Neural progenitor cell (in vitro differentiated cells): Measurements from ENCODE around the gene ARHGAP30. TPM values are rescaled to one million over a fixed set of nuclear protein-coding genes. Genes with fewer than 3 reads are reported as not detected.

Source experiments
- DNase-seq: peaks from one replicate; pipeline ENCODE4 v3.0.0-alpha.2; 2016; ENCODE audit warnings: low spot score
- H2AFZ ChIP-seq: fragments of 200-600 bp; sonication (generic); replicated peaks from 2 replicates; pipeline ENCODE4 v1.6.1; 2016; ENCODE audit warnings: antibody characterized with exemption
- H3F3A ChIP-seq: fragments of 200-600 bp; sonication (generic); 2 replicates; pipeline ENCODE4 v1.6.1; 2016; ENCODE audit warnings: antibody characterized with exemption, low read depth
- H3K27ac ChIP-seq: fragments of 200-600 bp; sonication (generic); 2 replicates; pipeline ENCODE4 v1.5.1; 2016; ENCODE audit warnings: mild to moderate bottlenecking
- H3K27me3 ChIP-seq: fragments of 200-600 bp; sonication (generic); 2 replicates; pipeline ENCODE4 v1.6.1; 2016; ENCODE audit warnings: mild to moderate bottlenecking, moderate library complexity
- H3K36me3 ChIP-seq: fragments of 200-600 bp; sonication (generic); 2 replicates; pipeline ENCODE4 v1.5.1; 2016
- H3K4me1 ChIP-seq: fragments of 200-600 bp; sonication (generic); 2 replicates; pipeline ENCODE4 v1.6.1; 2016; ENCODE audit warnings: mixed run types
- H3K4me2 ChIP-seq: fragments of 200-600 bp; sonication (generic); 2 replicates; pipeline ENCODE4 v1.6.1; 2016
- H3K4me3 ChIP-seq: fragments of 200-600 bp; sonication (generic); 2 replicates; pipeline ENCODE4 v1.5.1; 2016
- H3K79me2 ChIP-seq: fragments of 200-600 bp; sonication (generic); 2 replicates; pipeline ENCODE4 v1.6.1; 2016; ENCODE audit warnings: low read depth
- H3K9ac ChIP-seq: fragments of 200-600 bp; sonication (generic); 2 replicates; pipeline ENCODE4 v1.6.1; 2016
- H3K9me3 ChIP-seq: fragments of 200-600 bp; sonication (generic); 2 replicates; pipeline ENCODE4 v1.5.1; 2016; ENCODE audit warnings: low read depth
- H4K20me1 ChIP-seq: fragments of 200-600 bp; sonication (generic); 2 replicates; pipeline ENCODE4 v1.6.1; 2016; ENCODE audit warnings: low read depth
- H3K27ac Mint-ChIP-seq: 3 replicates; pipeline ENCODE4 v1.8.0; 2021; ENCODE audit warnings: mixed read lengths
- H3K27me3 Mint-ChIP-seq: 2 replicates; pipeline ENCODE4 v1.8.0; 2022; ENCODE audit warnings: low read depth, mild to moderate bottlenecking, inconsistent platforms, moderate library complexity, mixed read lengths; ENCODE audit not compliant: insufficient read depth
- H3K36me3 Mint-ChIP-seq: 3 replicates; pipeline ENCODE4 v1.8.0; 2021; ENCODE audit warnings: mixed read lengths
- H3K4me1 Mint-ChIP-seq: 3 replicates; pipeline ENCODE4 v1.8.0; 2021; ENCODE audit warnings: mixed read lengths
- H3K4me3 Mint-ChIP-seq: 3 replicates; pipeline ENCODE4 v1.8.0; 2021; ENCODE audit warnings: mild to moderate bottlenecking, moderate library complexity, mixed read lengths
- H3K9me3 Mint-ChIP-seq: 3 replicates; pipeline ENCODE4 v1.8.0; 2020; ENCODE audit warnings: mixed read lengths
- CTCF ChIP-seq: fragments of 200-600 bp; sonication (generic); IDR thresholded peaks from 2 replicates; pipeline ENCODE4 v1.5.1; 2017; ENCODE audit warnings: antibody characterized with exemption, mild to moderate bottlenecking
- EZH2 ChIP-seq: fragments of 200-600 bp; sonication (generic); IDR thresholded peaks from 2 replicates; pipeline ENCODE4 v1.6.1; 2017; ENCODE audit warnings: antibody characterized with exemption, mild to moderate bottlenecking, moderate library complexity
- EZH2phosphoT487 ChIP-seq: fragments of 200-600 bp; sonication (generic); IDR thresholded peaks from 2 replicates; pipeline ENCODE4 v1.6.1; 2017; ENCODE audit warnings: antibody characterized with exemption
- total RNA-seq: library from RNA; depleted of rRNA; stranded (reverse); fragments of >200 nt; gene quantifications from 2 replicates; pipeline ENCODE4 v1.2.3, GENCODE V29; 2015; ENCODE audit warnings: low replicate concordance

ARHGAP30 gene
- total RNA-seq, 1 donor from 2014 or later: not detected

GRCh38 chr1:161100556-161100955 lies 30.9 kb upstream of the ARHGAP30 start:
- Histone ChIP-seq H3K4me1 (no peaks in the 10 kb centered on the region), H3K79me2 (peaks cover 20% of the 10 kb centered on the region), H3F3A (peaks cover 8% of the 10 kb centered on the region), H3K9me3 (no peaks in the 10 kb centered on the region), H3K27ac (no peak overlapping the region), H3K4me2 (no peak overlapping the region), H3K36me3 (no peaks in the 10 kb centered on the region), H2AFZ (no peak overlapping the region), H4K20me1 (no peaks in the 10 kb centered on the region), H3K4me3 (no peak overlapping the region), H3K9ac (no peak overlapping the region), H3K27me3 (no peaks in the 10 kb centered on the region)
- Mint-ChIP-seq H3K4me1 (peaks cover 15% of the 10 kb centered on the region), H3K9me3 (no peaks in the 10 kb centered on the region), H3K27me3 (peaks cover 11% of the 10 kb centered on the region), H3K36me3 (peaks cover 16% of the 10 kb centered on the region), H3K27ac (no peak overlapping the region), H3K4me3 (no peak overlapping the region)
- DNase-seq: no peak
- TF ChIP-seq EZH2phosphoT487 (no peak), CTCF (no peak), EZH2 (no peak)

- H3K27me3 ChIP-seq: no peaks in the 10 kb centered on the region
- peaks cover 8% of the 10 kb centered on the region for H3F3A ChIP-seq
- peaks cover 13% of the 10 kb centered on the region for H3K27me3 Mint-ChIP-seq
- H3K27ac ChIP-seq: no peak overlapping the region
- H3K4me3 Mint-ChIP-seq: peak overlapping the region; percentile 91
- H3K36me3 ChIP-seq: no peaks in the 10 kb centered on the region
- H3K79me2 ChIP-seq: peaks cover 7% of the 10 kb centered on the region
- H3K4me1 Mint-ChIP-seq: peaks cover 15% of the 10 kb centered on the region
- H3K4me2 ChIP-seq: peak overlapping the region; percentile 85
- H3K27ac Mint-ChIP-seq: no peak overlapping the region
- no peaks in the 10 kb centered on the region for H3K4me1 ChIP-seq
- H4K20me1 ChIP-seq: no peaks in the 10 kb centered on the region
- H3K9ac ChIP-seq: no peak overlapping the region
- H3K9me3 ChIP-seq: no peaks in the 10 kb centered on the region
- H3K36me3 Mint-ChIP-seq: peaks cover 14% of the 10 kb centered on the region
- no peak for DNase-seq
- H2AFZ ChIP-seq: no peak overlapping the region
- TF ChIP-seq CTCF (no peak), EZH2phosphoT487 (no peak)
- H3K9me3 Mint-ChIP-seq: no peaks in the 10 kb centered on the region
- H3K4me3 ChIP-seq: peak overlapping the region; percentile 84
These were observed 29.6 kb upstream of the ARHGAP30 start for GRCh38 chr1:161099090-161099802.

GRCh38 chr1:161098210-161099068 lies 28.7 kb upstream of the ARHGAP30 start, which contains the start of gene KLHDC9:
Gene KLHDC9, plus strand, starts transcription at chr1:161098361. Its CDS starts 175 bp downstream, at chr1:161098536.
- H2AFZ ChIP-seq: peak within 1 kb of the TSS; percentile 94
- H3K9me3 ChIP-seq: no peaks in the 10 kb centered on the region
- no peaks in the 10 kb centered on the region for H4K20me1 ChIP-seq
- no peaks in the 10 kb centered on the region for H3K36me3 ChIP-seq
- Mint-ChIP-seq H3K36me3 (peaks cover 13% of the 10 kb centered on the region), H3K27ac (peak within 1 kb of the TSS; percentile 54), H3K9me3 (no peaks in the 10 kb centered on the region), H3K4me3 (peak within 1 kb of the TSS; percentile 91), H3K4me1 (peaks cover 15% of the 10 kb centered on the region), H3K27me3 (peaks cover 13% of the 10 kb centered on the region)
- H3K27ac ChIP-seq: no peak within 1 kb of the TSS
- peak within 1 kb of the TSS; percentile 64 for H3K9ac ChIP-seq
- H3K4me1 ChIP-seq: no peaks in the 10 kb centered on the region
- H3K4me3 ChIP-seq: peak within 1 kb of the TSS; percentile 84
- H3F3A ChIP-seq: peaks cover 8% of the 10 kb centered on the region
- TF ChIP-seq EZH2: no peak
- peak; percentile 35 for TF ChIP-seq CTCF
- no peak for TF ChIP-seq EZH2phosphoT487
- no peaks in the 10 kb centered on the region for H3K79me2 ChIP-seq
- peak within 1 kb of the TSS; percentile 85 for H3K4me2 ChIP-seq
- DNase-seq: peak; percentile 97
- no peaks in the 10 kb centered on the region for H3K27me3 ChIP-seq
